Mesenchymal stem cell (in vitro differentiated cells and primary cell): ENCODE measurements around the gene CHGA.

Experiments
- DNase-seq: peaks from one replicate; pipeline ENCODE4 v3.0.0-alpha.2; 2013
- H2AFZ ChIP-seq: one replicate; pipeline ENCODE4 v1.6.1; 2013; ENCODE audit warnings: low read depth, mild to moderate bottlenecking, control low read depth, inconsistent platforms, low read length, moderate library complexity
- H2AK5ac ChIP-seq: 2 replicates; pipeline ENCODE4 v1.6.1; 2013; ENCODE audit warnings: low read length, moderate library complexity, mild to moderate bottlenecking, inconsistent platforms; ENCODE audit not compliant: severe bottlenecking
- H2BK120ac ChIP-seq: one replicate; pipeline ENCODE4 v1.6.1; 2013; ENCODE audit warnings: low read depth, mild to moderate bottlenecking, inconsistent platforms, low read length, moderate library complexity
- H2BK12ac ChIP-seq, 2 experiments: one replicate each; pipeline ENCODE4 v1.6.1; 2013; ENCODE audit warnings: inconsistent platforms in 2 of 2, low read length in 2 of 2, mild to moderate bottlenecking in 2 of 2, moderate library complexity in 2 of 2, control low read depth in 1 of 2
- H2BK15ac ChIP-seq: one replicate; pipeline ENCODE4 v1.6.1; 2013; ENCODE audit warnings: mild to moderate bottlenecking, low read depth, inconsistent platforms; ENCODE audit not compliant: poor library complexity, severe bottlenecking
- H2BK5ac ChIP-seq: 2 replicates; pipeline ENCODE4 v1.6.1; 2013; ENCODE audit warnings: low read depth, mild to moderate bottlenecking, low read length, control low read depth, inconsistent platforms; ENCODE audit not compliant: poor library complexity, severe bottlenecking
- H3K14ac ChIP-seq, 2 experiments: one replicate each; pipeline ENCODE4 v1.6.1; 2013; ENCODE audit warnings: inconsistent platforms in 2 of 2, low read length in 2 of 2, control low read depth in 1 of 2, mild to moderate bottlenecking in 1 of 2, moderate library complexity in 1 of 2
- H3K18ac ChIP-seq, 2 experiments: one replicate each; pipeline ENCODE4 v1.6.1; 2013; ENCODE audit warnings: inconsistent platforms in 2 of 2, low read length in 2 of 2, control low read depth in 1 of 2, low read depth in 1 of 2, mild to moderate bottlenecking in 1 of 2
- H3K23ac ChIP-seq, 2 experiments: one replicate each; pipeline ENCODE4 v1.6.1; 2013; ENCODE audit warnings: inconsistent platforms in 2 of 2, low read length in 2 of 2, mild to moderate bottlenecking in 2 of 2, moderate library complexity in 2 of 2, control low read depth in 1 of 2
- H3K27ac ChIP-seq: 2 replicates; pipeline ENCODE4 v1.5.1; 2013; ENCODE audit warnings: mild to moderate bottlenecking, moderate library complexity, low read length, control low read depth, inconsistent platforms; ENCODE audit not compliant: poor library complexity, severe bottlenecking
- H3K27me3 ChIP-seq, 2 experiments: 2 replicates each; pipeline versions ENCODE4 v1.6.1 to v1.7.0; 2013; ENCODE audit warnings: low read length in 2 of 2, mild to moderate bottlenecking in 2 of 2, moderate library complexity in 2 of 2, control low read depth in 1 of 2, inconsistent platforms in 1 of 2; ENCODE audit not compliant: control insufficient read depth in 1 of 2, insufficient read depth in 1 of 2
- H3K36me3 ChIP-seq, 2 experiments: 2 replicates each; pipeline versions ENCODE4 v1.6.1 to v1.7.0; 2013; ENCODE audit warnings: low read length in 2 of 2, control low read depth in 1 of 2, inconsistent platforms in 1 of 2, low read depth in 1 of 2, mild to moderate bottlenecking in 1 of 2; ENCODE audit not compliant: insufficient read depth in 2 of 2, control insufficient read depth in 1 of 2
- H3K4ac ChIP-seq, 2 experiments: one replicate each; pipeline ENCODE4 v1.6.1; 2013; ENCODE audit warnings: inconsistent platforms in 2 of 2, low read length in 2 of 2, mild to moderate bottlenecking in 2 of 2, moderate library complexity in 2 of 2, control low read depth in 1 of 2, low read depth in 1 of 2
- H3K4me1 ChIP-seq: 2 replicates; pipeline ENCODE4 v1.6.1; 2013; ENCODE audit warnings: low read depth, low read length, control low read depth; ENCODE audit not compliant: control insufficient read depth, insufficient read depth
- H3K4me2 ChIP-seq: 2 replicates; pipeline ENCODE4 v1.6.1; 2013; ENCODE audit warnings: low read length, mild to moderate bottlenecking, inconsistent platforms; ENCODE audit not compliant: poor library complexity, severe bottlenecking
- H3K4me3 ChIP-seq, 2 experiments: 2 replicates each; pipeline versions ENCODE4 v1.5.1 to v1.7.0; 2013; ENCODE audit warnings: low read length in 2 of 2, mild to moderate bottlenecking in 2 of 2, control low read depth in 1 of 2, low read depth in 1 of 2; ENCODE audit not compliant: insufficient read depth in 1 of 2
- H3K79me1 ChIP-seq: replicated peaks from 2 replicates; pipeline ENCODE4 v1.6.1; 2013; ENCODE audit warnings: mild to moderate bottlenecking, control low read depth, low read length, inconsistent platforms; ENCODE audit not compliant: poor library complexity, severe bottlenecking
- H3K9ac ChIP-seq: 2 replicates; pipeline ENCODE4 v1.7.0; 2013; ENCODE audit warnings: mild to moderate bottlenecking, low read length, moderate library complexity
- H3K9me3 ChIP-seq: 2 replicates; pipeline ENCODE4 v1.7.0; 2013; ENCODE audit warnings: mild to moderate bottlenecking, low read length; ENCODE audit not compliant: control insufficient read depth
- H4K8ac ChIP-seq: one replicate; pipeline ENCODE4 v1.6.1; 2013; ENCODE audit warnings: inconsistent platforms, mild to moderate bottlenecking, low read length, moderate library complexity
- H4K91ac ChIP-seq: one replicate; pipeline ENCODE4 v1.6.1; 2013; ENCODE audit warnings: mild to moderate bottlenecking, low read length, inconsistent platforms
- WGBS: methylation state at CpG from one replicate; pipeline ENCODE4 v1.1.7; 2013; ENCODE audit warnings: mixed read lengths; 5-methylcytosine and 5-hydroxymethylcytosine counted together

Gene CHGA

GRCh38 chr14:92969430-92969829, 46.5 kb downstream of the CHGA start:
- Histone ChIP-seq H2BK120ac (no peak overlapping the region), H3K79me1 (peaks cover 3% of the 10 kb centered on the region), H3K27me3 (no peaks in the 10 kb centered on the region), H3K4ac (no peak overlapping the region), H3K9ac (no peak overlapping the region), H2AK5ac (no peak overlapping the region), H4K8ac (no peak overlapping the region), H2AFZ (no peak overlapping the region), H3K9me3 (no peaks in the 10 kb centered on the region), H3K4me2 (no peak overlapping the region), H3K4me1 (peaks cover 8% of the 10 kb centered on the region), H3K18ac (no peak overlapping the region), H3K14ac (no peak overlapping the region), H2BK12ac (no peak overlapping the region), H3K27ac (no peak overlapping the region), H3K4me3 (no peak overlapping the region), H2BK15ac (no peak overlapping the region), H3K23ac (no peak overlapping the region), H3K36me3 (no peaks in the 10 kb centered on the region), H4K91ac (no peak overlapping the region), H2BK5ac (no peak overlapping the region)
- 93% methylated on average over 10 of the region's 10 CpGs for WGBS
- no peak for DNase-seq

- H2BK5ac ChIP-seq: no peak overlapping the region
- H3K4me2 ChIP-seq: no peak overlapping the region
- H3K18ac ChIP-seq: no peak overlapping the region
- H2AFZ ChIP-seq: no peak overlapping the region
- no peak overlapping the region for H2BK120ac ChIP-seq
- WGBS: 89% methylated on average over 9 of the region's 12 CpGs
- no peak overlapping the region for H4K8ac ChIP-seq
- H3K4ac ChIP-seq: no peak overlapping the region
- no peak overlapping the region for H3K27ac ChIP-seq
- H3K9me3 ChIP-seq: no peaks in the 10 kb centered on the region
- H4K91ac ChIP-seq: no peak overlapping the region
- no peak overlapping the region for H3K23ac ChIP-seq
- peaks cover 7% of the 10 kb centered on the region for H3K4me1 ChIP-seq
- DNase-seq: no peak
- H3K27me3 ChIP-seq: no peaks in the 10 kb centered on the region
- no peak overlapping the region for H2BK12ac ChIP-seq
- peaks cover 0 to 3% of the 10 kb centered on the region in 2 experiments for H3K36me3 ChIP-seq
- no peak overlapping the region for H2BK15ac ChIP-seq
- H3K79me1 ChIP-seq: peaks cover 3% of the 10 kb centered on the region
- H3K4me3 ChIP-seq: no peak overlapping the region
- H3K14ac ChIP-seq: no peak overlapping the region
- no peak overlapping the region for H2AK5ac ChIP-seq
- no peak overlapping the region for H3K9ac ChIP-seq
These were observed 46.9 kb downstream of the CHGA start for GRCh38 chr14:92969871-92970270.

- no peak overlapping the region for H3K23ac ChIP-seq
These were observed 47.3 kb downstream of the CHGA start for GRCh38 chr14:92970271-92970670.

GRCh38 chr14:92971601-92972180, 48.7 kb downstream of the CHGA start:
- 89% methylated on average over 16 of the region's 16 CpGs for WGBS

More at GRCh38 chr14:92970271-92970670, 47.3 kb downstream of the CHGA start:
- Histone ChIP-seq H2BK5ac (no peak overlapping the region), H4K91ac (no peak overlapping the region), H2BK15ac (no peak overlapping the region), H2AK5ac (no peak overlapping the region), H2BK12ac (no peak overlapping the region), H3K36me3 (peaks cover 0 to 7% of the 10 kb centered on the region in 2 experiments), H3K4me2 (no peak overlapping the region), H3K18ac (no peak overlapping the region), H3K27me3 (no peaks in the 10 kb centered on the region), H3K14ac (no peak overlapping the region), H4K8ac (no peak overlapping the region), H3K4ac (no peak overlapping the region), H3K4me3 (no peak overlapping the region), H2BK120ac (no peak overlapping the region), H2AFZ (no peak overlapping the region), H3K9ac (no peak overlapping the region), H3K27ac (no peak overlapping the region), H3K79me1 (peaks cover 2% of the 10 kb centered on the region), H3K9me3 (peaks cover 2% of the 10 kb centered on the region), H3K4me1 (peaks cover 6% of the 10 kb centered on the region)
- 87% methylated on average over 11 of the region's 12 CpGs for WGBS
- no peak for DNase-seq

More at GRCh38 chr14:92971601-92972180, 48.7 kb downstream of the CHGA start:
- no peak overlapping the region for H3K4me3 ChIP-seq
- no peak overlapping the region for H2AK5ac ChIP-seq
- H2AFZ ChIP-seq: no peak overlapping the region
- H2BK12ac ChIP-seq: no peak overlapping the region
- no peak overlapping the region for H4K8ac ChIP-seq
- no peak overlapping the region for H3K4ac ChIP-seq
- DNase-seq: no peak
- H3K36me3 ChIP-seq: peaks cover 2 to 8% of the 10 kb centered on the region in 2 experiments
- peak overlapping the region; percentile 3 for H3K9ac ChIP-seq
- no peak overlapping the region for H3K27ac ChIP-seq
- no peak overlapping the region for H2BK15ac ChIP-seq
- H3K4me1 ChIP-seq: peaks cover 6% of the 10 kb centered on the region
- H2BK120ac ChIP-seq: no peak overlapping the region
- peaks cover 14% of the 10 kb centered on the region for H3K9me3 ChIP-seq
- H4K91ac ChIP-seq: no peak overlapping the region
- no peak overlapping the region for H2BK5ac ChIP-seq
- no peak overlapping the region for H3K18ac ChIP-seq
- no peak overlapping the region for H3K14ac ChIP-seq
- H3K23ac ChIP-seq: no peak overlapping the region
- H3K4me2 ChIP-seq: no peak overlapping the region
- peaks cover 2% of the 10 kb centered on the region for H3K79me1 ChIP-seq
- H3K27me3 ChIP-seq: no peaks in the 10 kb centered on the region
